Glutamatergic neuron (in vitro differentiated cells): ENCODE data around the gene C2orf76. TPM values are rescaled to one million over a fixed set of nuclear protein-coding genes. Genes with fewer than 3 reads are reported as not detected.

Experiments
- DNase-seq: peaks from one replicate; pipeline ENCODE4 v3.0.0; 2022
- H3K27ac Mint-ChIP-seq: one replicate; pipeline ENCODE4 v1.8.0; 2020; ENCODE audit warnings: mild to moderate bottlenecking, mixed read lengths, inconsistent platforms; ENCODE audit not compliant: unreplicated experiment
- H3K27me3 Mint-ChIP-seq: one replicate; pipeline ENCODE4 v1.8.0; 2020; ENCODE audit warnings: mild to moderate bottlenecking, moderate library complexity, mixed read lengths, inconsistent platforms; ENCODE audit not compliant: unreplicated experiment
- H3K36me3 Mint-ChIP-seq: one replicate; pipeline ENCODE4 v1.8.0; 2020; ENCODE audit warnings: mild to moderate bottlenecking, mixed read lengths, inconsistent platforms; ENCODE audit not compliant: unreplicated experiment
- H3K4me1 Mint-ChIP-seq: one replicate; pipeline ENCODE4 v1.8.0; 2020; ENCODE audit warnings: mild to moderate bottlenecking, low read depth, mixed read lengths, inconsistent platforms; ENCODE audit not compliant: unreplicated experiment
- H3K4me3 Mint-ChIP-seq: one replicate; pipeline ENCODE4 v1.8.0; 2020; ENCODE audit warnings: mild to moderate bottlenecking, mixed read lengths, inconsistent platforms; ENCODE audit not compliant: unreplicated experiment
- H3K9me3 Mint-ChIP-seq: one replicate; pipeline ENCODE4 v1.8.0; 2020; ENCODE audit warnings: mild to moderate bottlenecking, moderate library complexity, mixed read lengths, inconsistent platforms; ENCODE audit not compliant: unreplicated experiment
- total RNA-seq: library from RNA; stranded (reverse); fragmentation: NEBNext Ultra II Directional; extraction: Animal tissue kit (Norgen Biotek cat#: 25700); gene quantifications from one replicate; pipeline ENCODE4 v1.2.1, GENCODE V29; 2021; ENCODE audit not compliant: unreplicated experiment
- TF ChIP-seq, protein P1 (sequence below): fragments of 200-600 bp; sonication (generic); IDR thresholded peaks from one replicate; pipeline ENCODE4 v1.5.0; 2021; ENCODE audit not compliant: partially characterized antibody, unreplicated experiment

Gene C2orf76
- total RNA-seq, 1 donor from 2014 or later = 10.4 TPM

DNA sequence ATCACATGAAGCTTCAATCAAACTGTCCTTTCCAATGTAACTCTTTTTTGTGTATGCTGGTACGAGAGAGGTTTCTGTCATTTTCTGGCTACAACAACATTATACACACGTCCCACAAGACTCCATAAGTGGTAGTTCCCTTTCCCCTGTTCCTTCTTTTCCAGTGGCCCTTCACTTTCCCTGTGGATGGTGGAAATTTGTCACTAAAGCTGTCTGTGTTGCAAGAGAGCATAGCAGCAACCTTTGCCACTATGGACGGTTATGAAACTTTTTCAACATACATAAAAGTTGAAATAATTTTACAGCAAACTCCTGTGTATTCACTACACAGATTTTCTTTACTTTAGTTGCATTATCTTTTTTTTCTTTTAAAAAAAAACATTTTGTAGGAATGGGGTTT is 18.8 kb upstream of the C2orf76 start:
- no peak for DNase-seq
- Mint-ChIP-seq H3K4me3 (no peak overlapping the region), H3K4me1 (peaks cover 2% of the 10 kb centered on the region), H3K9me3 (no peaks in the 10 kb centered on the region), H3K36me3 (no peaks in the 10 kb centered on the region), H3K27ac (no peak overlapping the region), H3K27me3 (peaks cover 2% of the 10 kb centered on the region)
- TF ChIP-seq, protein P1, sequence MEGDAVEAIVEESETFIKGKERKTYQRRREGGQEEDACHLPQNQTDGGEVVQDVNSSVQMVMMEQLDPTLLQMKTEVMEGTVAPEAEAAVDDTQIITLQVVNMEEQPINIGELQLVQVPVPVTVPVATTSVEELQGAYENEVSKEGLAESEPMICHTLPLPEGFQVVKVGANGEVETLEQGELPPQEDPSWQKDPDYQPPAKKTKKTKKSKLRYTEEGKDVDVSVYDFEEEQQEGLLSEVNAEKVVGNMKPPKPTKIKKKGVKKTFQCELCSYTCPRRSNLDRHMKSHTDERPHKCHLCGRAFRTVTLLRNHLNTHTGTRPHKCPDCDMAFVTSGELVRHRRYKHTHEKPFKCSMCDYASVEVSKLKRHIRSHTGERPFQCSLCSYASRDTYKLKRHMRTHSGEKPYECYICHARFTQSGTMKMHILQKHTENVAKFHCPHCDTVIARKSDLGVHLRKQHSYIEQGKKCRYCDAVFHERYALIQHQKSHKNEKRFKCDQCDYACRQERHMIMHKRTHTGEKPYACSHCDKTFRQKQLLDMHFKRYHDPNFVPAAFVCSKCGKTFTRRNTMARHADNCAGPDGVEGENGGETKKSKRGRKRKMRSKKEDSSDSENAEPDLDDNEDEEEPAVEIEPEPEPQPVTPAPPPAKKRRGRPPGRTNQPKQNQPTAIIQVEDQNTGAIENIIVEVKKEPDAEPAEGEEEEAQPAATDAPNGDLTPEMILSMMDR = no peak

DNA sequence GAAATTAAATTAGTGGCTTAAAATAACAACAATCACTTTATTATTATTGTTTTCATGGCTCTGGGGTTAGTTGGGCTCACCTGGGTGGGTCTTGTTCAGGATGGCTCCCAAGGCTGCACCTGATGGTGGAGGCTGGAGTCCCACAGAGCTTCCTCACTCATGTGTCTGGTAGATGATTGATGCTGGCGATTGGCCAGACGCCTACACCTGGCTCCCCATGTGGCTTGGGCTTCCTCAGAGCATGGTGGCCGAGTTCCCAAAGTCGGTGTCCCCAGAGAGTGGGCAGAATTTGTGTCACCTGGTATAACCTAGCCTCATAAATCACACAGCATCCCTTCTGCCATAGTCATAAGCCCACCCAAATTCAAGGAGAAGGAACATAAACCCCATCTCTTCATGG is 18.3 kb upstream of the C2orf76 start:
- DNase-seq = no peak
- no peaks in the 10 kb centered on the region for H3K36me3 Mint-ChIP-seq
- TF ChIP-seq, protein P1 = no peak

DNA sequence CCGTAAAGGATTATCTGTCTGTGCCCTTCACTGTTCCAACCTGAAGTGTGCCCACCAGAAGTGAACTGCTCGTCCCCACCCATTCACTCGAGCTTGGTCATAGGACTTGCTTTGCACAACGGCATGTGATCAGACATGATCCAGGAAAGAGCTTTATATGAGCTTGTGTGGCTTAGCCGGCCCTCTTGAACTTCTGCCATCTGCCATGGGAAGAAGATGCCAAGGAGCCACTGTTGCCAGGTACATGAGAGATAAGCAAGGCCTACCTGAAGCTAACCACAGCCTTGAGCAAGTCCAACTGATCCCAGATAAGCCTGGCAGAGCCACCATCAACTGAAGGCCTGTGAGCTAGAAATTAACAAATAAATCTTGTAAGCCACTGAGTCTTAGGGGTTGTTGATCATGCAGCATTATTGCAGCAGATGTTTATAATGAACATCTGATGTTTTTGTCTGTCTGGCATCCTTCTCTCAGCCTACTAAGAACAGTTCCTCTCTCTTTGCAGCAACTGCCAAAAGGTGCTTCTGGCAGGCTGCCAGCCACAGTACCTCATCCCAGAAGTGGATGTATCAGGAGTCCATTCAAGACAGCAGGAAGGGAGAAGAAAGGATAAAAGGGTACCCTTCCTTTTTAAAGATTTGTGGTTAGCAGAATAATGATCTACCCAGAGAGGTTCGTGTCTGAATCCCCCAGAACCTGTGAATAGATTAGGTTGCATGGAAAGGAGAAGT is 16.9 kb upstream of the C2orf76 start:
- H3K27me3 Mint-ChIP-seq = peaks cover 2% of the 10 kb centered on the region
- H3K9me3 Mint-ChIP-seq = no peaks in the 10 kb centered on the region
- H3K4me3 Mint-ChIP-seq = no peak overlapping the region
- no peaks in the 10 kb centered on the region for H3K36me3 Mint-ChIP-seq
- no peak overlapping the region for H3K27ac Mint-ChIP-seq
- no peak for DNase-seq
- H3K4me1 Mint-ChIP-seq = peaks cover 2% of the 10 kb centered on the region
- TF ChIP-seq, protein P1 = no peak

More for the DNA sequence above, 18.3 kb upstream of the C2orf76 start:
- Mint-ChIP-seq H3K4me1 (peaks cover 2% of the 10 kb centered on the region), H3K27me3 (peaks cover 2% of the 10 kb centered on the region), H3K4me3 (no peak overlapping the region), H3K27ac (no peak overlapping the region), H3K9me3 (no peaks in the 10 kb centered on the region)

GRCh38 chr2:119378566-119378965 is 11.9 kb upstream of the C2orf76 start:
- Mint-ChIP-seq H3K4me3 (no peak overlapping the region), H3K36me3 (peaks cover 15% of the 10 kb centered on the region), H3K4me1 (peaks cover 10% of the 10 kb centered on the region), H3K27ac (no peak overlapping the region), H3K27me3 (peaks cover 1% of the 10 kb centered on the region), H3K9me3 (no peaks in the 10 kb centered on the region)
- no peak for DNase-seq
- TF ChIP-seq, protein P1 = no peak

DNA sequence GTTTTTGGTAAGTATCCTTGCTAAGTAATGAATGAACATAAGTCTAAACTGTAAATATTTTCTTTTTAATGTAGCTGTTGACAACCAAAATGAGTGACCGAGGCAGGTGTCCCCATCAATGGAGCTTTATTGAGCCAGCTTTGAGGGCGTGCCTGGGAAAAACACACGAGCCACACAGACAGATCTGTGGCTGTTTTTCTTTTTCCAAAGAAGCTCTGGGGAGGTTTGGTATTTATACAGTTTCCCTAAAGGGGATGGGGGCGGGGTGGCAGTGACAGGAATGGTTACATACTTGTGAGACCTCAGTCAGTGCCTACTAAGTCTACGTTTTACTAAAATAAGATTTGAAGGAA is 11.3 kb upstream of the C2orf76 start:
- Mint-ChIP-seq H3K9me3 (peaks cover 1% of the 10 kb centered on the region), H3K4me1 (peaks cover 10% of the 10 kb centered on the region)

More for the DNA sequence above, 11.3 kb upstream of the C2orf76 start:
- no peak for DNase-seq
- H3K27ac Mint-ChIP-seq = no peak overlapping the region
- H3K36me3 Mint-ChIP-seq = peaks cover 19% of the 10 kb centered on the region
- H3K4me3 Mint-ChIP-seq = no peak overlapping the region
- H3K27me3 Mint-ChIP-seq = peaks cover 1% of the 10 kb centered on the region
- TF ChIP-seq, protein P1 = no peak
